Esophagus muscularis mucosa (tissue), 4 donors: ENCODE data around the gene ACYP1.

Source experiments
- CTCF ChIP-seq, 3 experiments: fragments of 200-600 bp in 2 of 3; fragments of 450-650 bp in 1 of 3; sonication (generic) in 2 of 3; IDR thresholded peaks; one replicate each; pipeline ENCODE4 v1.5.1; 2017 to 2019; ENCODE audit warnings: antibody characterized with exemption in 3 of 3, mild to moderate bottlenecking in 2 of 3, moderate library complexity in 1 of 3
- EP300 ChIP-seq: sonication (generic); formaldehyde crosslinking; IDR thresholded peaks from one replicate; pipeline ENCODE4 v1.6.1; 2017; ENCODE audit warnings: antibody characterized with exemption
- POLR2A ChIP-seq: fragments of 450-650 bp; IDR thresholded peaks from one replicate; pipeline ENCODE4 v1.6.1; 2017; ENCODE audit warnings: antibody characterized with exemption, moderate library complexity, mild to moderate bottlenecking, low read depth

DNA sequence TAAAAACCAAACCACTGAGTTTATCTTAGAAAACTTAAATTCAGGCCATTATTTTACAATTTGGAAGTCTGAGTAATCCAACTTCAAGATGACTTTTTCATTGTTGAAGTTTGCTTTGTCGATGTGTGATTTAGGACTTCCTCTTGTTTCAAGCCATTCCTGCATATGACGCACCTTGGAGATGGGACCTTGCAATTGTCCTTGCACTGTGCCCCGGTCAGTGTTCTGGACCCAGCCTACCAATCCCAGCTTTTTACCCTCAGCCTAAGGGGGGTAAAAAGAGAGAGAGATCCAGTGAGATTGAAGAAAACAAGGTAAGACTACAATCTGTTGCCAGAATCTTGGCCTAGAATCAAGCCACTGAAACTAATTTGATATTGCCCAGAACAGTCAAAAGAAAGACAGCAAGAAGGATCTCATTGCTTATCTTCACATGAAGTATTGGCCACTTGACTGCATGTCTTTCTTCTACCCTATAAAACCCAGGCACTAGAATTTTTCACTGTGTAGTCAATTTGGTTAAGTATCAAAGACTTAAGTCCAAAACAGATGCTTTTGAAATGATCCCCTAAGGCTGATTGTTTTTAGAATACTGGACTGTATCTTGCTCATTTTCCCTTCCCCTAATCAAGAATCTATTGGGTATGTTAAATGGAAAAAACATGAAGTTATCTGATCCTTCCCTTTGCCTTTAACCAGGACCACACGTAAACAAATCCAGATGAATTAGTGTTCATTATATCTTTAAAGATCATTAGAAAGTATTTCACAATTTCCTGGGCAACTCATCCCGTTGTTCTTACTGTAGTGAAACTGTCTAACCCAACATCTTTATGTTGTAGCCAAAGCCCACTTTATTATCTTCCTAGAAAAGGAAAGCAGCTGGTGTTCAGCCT lies 10.2 kb downstream of the ACYP1 start:
- TF ChIP-seq CTCF (IDR thresholded peaks at IDR 0.05) (no peak), POLR2A (no peak), EP300 (no peak)
